ENCODE results near the gene AP3M1. TPM values are rescaled to one million over a fixed set of nuclear protein-coding genes. Genes with fewer than 3 reads are reported as not detected.
A peak's percentile ranks its signal among the peaks of the same experiment; 100 is the strongest.

Gene AP3M1
- total RNA-seq, 2 donors from 2014 or later = 21.1 to 27.8 TPM

DNA sequence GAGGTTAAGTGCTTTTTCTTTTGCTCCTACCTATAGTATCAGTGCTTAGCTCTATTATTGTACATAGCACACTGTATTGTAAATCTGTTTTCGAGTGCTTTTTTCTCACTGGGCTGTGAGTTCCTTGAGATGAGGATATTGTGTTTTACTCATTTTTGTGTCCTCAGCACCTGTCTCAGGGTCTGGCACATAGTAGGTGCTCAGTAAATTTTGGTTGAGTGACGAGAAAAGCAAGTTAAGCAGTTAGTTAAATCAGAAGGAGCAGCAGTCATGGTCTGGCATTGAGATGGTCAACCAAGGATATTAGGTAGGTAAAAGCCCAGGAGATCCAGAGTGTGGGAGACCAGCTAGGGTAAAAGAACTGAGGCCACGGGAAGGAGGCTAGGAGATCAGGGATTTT lies 51.2 kb downstream of the AP3M1 start:
- peaks cover 18% of the 10 kb centered on the region for H3K36me3 Mint-ChIP-seq (ENCODE audit: low read depth)

DNA sequence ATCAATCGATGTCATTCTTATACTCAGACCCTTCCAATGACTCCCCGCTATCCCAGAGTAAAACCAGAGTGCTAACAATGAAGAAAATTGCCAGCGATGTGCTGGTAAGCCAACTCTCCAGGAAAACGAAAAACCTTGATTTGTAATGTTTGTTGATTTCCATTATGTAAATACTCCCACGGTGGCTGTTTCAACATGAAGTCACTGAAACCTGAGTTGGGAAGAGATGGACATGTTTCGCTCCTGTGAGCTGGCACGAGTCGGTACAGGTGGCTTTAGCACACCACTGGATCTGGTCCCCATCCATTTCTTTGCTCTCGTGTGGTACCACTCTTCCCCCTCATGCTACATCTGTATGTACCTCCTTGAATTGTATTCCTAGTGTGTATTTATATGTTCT lies 52.9 kb downstream of the AP3M1 start:
- ATAC-seq = no peak
- Mint-ChIP-seq H3K27me3 (no peaks in the 10 kb centered on the region), H3K36me3 (ENCODE audit: low read depth) (peaks cover 20% of the 10 kb centered on the region), H3K4me1 (peaks cover 19% of the 10 kb centered on the region), H3K4me3 (no peak overlapping the region), H3K27ac (peak overlapping the region; percentile 67)
- DNase-seq = no peak
- H3K9me3 ChIP-seq (ENCODE audit: control insufficient read depth, low read length, poor library complexity, severe bottlenecking) = no peaks in the 10 kb centered on the region

More for the DNA sequence above, 51.2 kb downstream of the AP3M1 start:
- Mint-ChIP-seq H3K4me1 (peaks cover 16% of the 10 kb centered on the region), H3K27me3 (no peaks in the 10 kb centered on the region), H3K27ac (peak overlapping the region; percentile 67), H3K4me3 (no peak overlapping the region)
- H3K9me3 ChIP-seq (ENCODE audit: control insufficient read depth, low read length, poor library complexity, severe bottlenecking) = no peaks in the 10 kb centered on the region
- no peak for ATAC-seq
- DNase-seq = no peak

DNA sequence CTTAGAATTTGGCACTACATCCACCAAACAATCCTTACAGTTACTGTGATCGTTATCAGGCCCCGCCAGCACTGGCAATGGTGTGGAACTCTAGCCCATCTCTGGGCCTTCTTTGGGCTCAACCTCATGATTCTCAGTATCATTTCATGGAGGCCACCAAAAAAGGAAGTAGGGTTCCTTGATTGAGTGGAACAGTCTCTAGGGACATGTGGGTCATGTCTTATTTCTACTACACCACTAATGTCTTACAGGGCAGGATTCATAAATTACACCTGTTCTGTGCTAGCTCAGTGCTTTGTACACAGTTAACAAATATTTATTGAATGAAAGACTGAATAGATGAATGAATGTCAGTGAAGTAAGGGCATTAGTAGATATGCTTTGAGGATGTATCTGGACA lies 53.9 kb downstream of the AP3M1 start:
- Mint-ChIP-seq H3K4me3 (no peak overlapping the region), H3K36me3 (ENCODE audit: low read depth) (peaks cover 20% of the 10 kb centered on the region), H3K4me1 (peaks cover 19% of the 10 kb centered on the region), H3K27ac (no peak overlapping the region), H3K27me3 (no peaks in the 10 kb centered on the region)
- ATAC-seq (no peak), DNase-seq (no peak)
- no peaks in the 10 kb centered on the region for H3K9me3 ChIP-seq (ENCODE audit: control insufficient read depth, low read length, poor library complexity, severe bottlenecking)

DNA sequence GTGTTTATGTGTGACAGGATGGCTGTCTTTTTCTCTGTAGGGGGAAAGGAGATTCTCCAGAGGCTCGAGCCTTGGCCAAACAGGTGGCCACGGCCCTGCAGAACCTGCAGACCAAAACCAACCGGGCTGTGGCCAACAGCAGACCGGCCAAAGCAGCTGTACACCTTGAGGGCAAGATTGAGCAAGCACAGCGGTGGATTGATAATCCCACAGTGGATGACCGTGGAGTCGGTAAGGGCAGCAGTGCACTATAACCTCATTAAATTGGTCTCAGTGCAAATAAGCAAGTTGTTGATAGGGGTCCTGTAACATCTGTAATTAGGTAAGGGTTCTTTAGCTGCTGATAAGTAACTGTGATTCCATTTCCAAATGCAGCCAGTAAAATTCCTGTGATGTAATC lies 56.4 kb downstream of the AP3M1 start:
- DNase-seq (no peak), ATAC-seq (no peak)
- Mint-ChIP-seq H3K4me1 (peaks cover 14% of the 10 kb centered on the region), H3K4me3 (no peak overlapping the region), H3K27me3 (no peaks in the 10 kb centered on the region), H3K27ac (no peak overlapping the region), H3K36me3 (ENCODE audit: low read depth) (peaks cover 16% of the 10 kb centered on the region)
- no peaks in the 10 kb centered on the region for H3K9me3 ChIP-seq (ENCODE audit: control insufficient read depth, low read length, poor library complexity, severe bottlenecking)

DNA sequence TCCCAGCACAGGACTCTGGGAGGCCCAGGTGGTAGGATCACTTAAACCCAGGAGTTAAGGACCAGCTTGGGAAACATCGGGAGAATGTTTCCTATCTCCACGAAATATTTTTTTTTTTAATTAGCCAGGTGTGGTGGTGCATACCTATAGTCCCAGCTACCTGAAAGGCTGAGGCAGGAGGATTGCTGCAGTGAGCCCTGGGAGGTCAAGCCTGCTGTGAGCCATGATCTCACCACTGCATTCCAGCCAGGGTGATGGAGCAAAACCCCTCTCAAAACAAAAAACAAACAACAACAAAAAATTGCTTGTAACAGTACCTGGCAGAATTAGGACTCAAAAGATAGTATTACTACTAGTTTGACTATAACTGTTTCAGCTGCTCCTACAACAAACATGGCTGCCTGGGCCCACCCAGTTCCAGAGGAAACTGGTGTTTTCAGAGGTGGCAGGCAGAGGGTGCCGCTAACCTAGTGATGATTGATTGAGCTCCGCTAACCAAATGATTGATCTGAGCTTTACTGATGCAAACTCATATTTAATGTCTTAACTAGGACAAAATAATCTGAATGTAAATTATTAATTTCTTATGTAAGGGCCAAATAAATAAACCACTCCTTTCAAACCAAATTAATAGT lies 57.0 kb downstream of the AP3M1 start:
- Mint-ChIP-seq H3K36me3 (ENCODE audit: low read depth) (peaks cover 11% of the 10 kb centered on the region), H3K27me3 (no peaks in the 10 kb centered on the region), H3K4me1 (peaks cover 10% of the 10 kb centered on the region), H3K27ac (no peak overlapping the region), H3K4me3 (no peak overlapping the region)
- no peak for ATAC-seq
- H3K9me3 ChIP-seq (ENCODE audit: control insufficient read depth, low read length, poor library complexity, severe bottlenecking) = no peaks in the 10 kb centered on the region
- no peak for DNase-seq

DNA sequence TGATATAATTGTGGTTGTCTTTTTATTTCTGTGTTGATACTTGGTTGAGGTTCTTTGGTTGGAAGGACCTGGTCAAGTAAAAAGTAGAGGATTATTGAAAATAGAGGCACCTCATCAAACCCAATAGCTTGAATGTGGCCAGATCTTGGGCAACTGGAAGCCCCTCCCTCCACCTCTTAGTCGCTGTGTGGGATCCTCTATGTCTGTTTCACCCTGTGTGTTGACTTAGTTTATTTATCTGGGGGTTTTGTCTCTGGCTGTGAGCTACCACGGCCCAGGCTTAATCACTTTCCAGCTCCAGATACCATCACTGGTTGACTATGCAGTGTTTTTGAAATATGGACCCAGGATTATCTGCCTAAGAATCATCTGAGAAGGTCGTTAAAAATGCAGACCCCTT lies 58.3 kb downstream of the AP3M1 start:
- Mint-ChIP-seq H3K36me3 (ENCODE audit: low read depth) (peaks cover 9% of the 10 kb centered on the region), H3K27ac (no peak overlapping the region), H3K4me1 (peaks cover 8% of the 10 kb centered on the region), H3K4me3 (no peak overlapping the region), H3K27me3 (no peaks in the 10 kb centered on the region)
- no peaks in the 10 kb centered on the region for H3K9me3 ChIP-seq (ENCODE audit: control insufficient read depth, low read length, poor library complexity, severe bottlenecking)
- DNase-seq (no peak), ATAC-seq (no peak)

DNA sequence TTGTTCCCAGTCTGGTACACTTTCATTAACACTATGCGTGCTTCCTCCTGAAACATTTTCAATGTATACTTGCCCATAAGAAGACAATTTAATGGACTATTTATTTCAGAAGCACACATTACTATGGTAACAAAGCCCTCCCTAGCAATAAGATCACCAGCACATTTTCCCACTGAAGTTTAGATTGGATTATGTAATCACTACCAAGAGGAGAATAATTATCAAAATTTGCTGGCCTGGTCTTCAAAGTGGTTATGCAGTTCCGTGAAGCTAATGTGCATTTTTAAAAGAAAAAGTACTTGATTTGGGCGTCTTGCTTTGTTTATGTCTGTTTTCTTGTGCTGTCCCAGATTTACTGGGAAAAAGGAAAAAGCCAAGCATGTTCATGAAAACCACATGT lies 61.9 kb downstream of the AP3M1 start:
- DNase-seq = no peak
- peaks cover 7% of the 10 kb centered on the region for H3K36me3 Mint-ChIP-seq (ENCODE audit: low read depth)
- no peaks in the 10 kb centered on the region for H3K27me3 Mint-ChIP-seq
- no peak for ATAC-seq
- no peak overlapping the region for H3K27ac Mint-ChIP-seq
- H3K9me3 ChIP-seq (ENCODE audit: control insufficient read depth, low read length, poor library complexity, severe bottlenecking) = no peaks in the 10 kb centered on the region
- H3K4me1 Mint-ChIP-seq = peaks cover 6% of the 10 kb centered on the region
- H3K4me3 Mint-ChIP-seq = no peak overlapping the region

DNA sequence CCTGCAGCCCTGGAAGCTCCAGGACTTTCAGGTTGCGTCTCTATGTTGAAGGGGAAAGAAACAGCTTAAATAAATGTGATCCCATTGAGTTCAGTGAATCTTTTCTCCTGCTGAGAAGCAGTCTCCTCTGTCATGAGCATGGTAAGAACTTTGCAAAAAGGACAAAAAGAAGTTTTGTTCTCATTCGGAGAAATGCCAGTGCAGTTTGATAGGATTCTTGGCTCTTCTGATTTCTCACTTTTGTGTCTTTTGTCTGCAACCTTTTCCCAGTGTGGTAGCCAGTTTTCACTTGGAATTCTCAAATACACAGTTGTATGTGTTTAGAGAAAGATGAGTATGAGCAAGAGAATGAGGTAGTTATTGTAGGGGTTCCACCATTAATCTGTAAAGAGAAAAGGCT lies 64.3 kb downstream of the AP3M1 start:
- H3K9me3 ChIP-seq (ENCODE audit: control insufficient read depth, low read length, poor library complexity, severe bottlenecking) = no peaks in the 10 kb centered on the region
- ATAC-seq = no peak
- H3K27ac Mint-ChIP-seq = peak overlapping the region; percentile 82
- no peak for DNase-seq
- no peaks in the 10 kb centered on the region for H3K27me3 Mint-ChIP-seq
- peaks cover 7% of the 10 kb centered on the region for H3K4me1 Mint-ChIP-seq
- H3K36me3 Mint-ChIP-seq (ENCODE audit: low read depth) = peaks cover 7% of the 10 kb centered on the region
- no peak overlapping the region for H3K4me3 Mint-ChIP-seq

DNA sequence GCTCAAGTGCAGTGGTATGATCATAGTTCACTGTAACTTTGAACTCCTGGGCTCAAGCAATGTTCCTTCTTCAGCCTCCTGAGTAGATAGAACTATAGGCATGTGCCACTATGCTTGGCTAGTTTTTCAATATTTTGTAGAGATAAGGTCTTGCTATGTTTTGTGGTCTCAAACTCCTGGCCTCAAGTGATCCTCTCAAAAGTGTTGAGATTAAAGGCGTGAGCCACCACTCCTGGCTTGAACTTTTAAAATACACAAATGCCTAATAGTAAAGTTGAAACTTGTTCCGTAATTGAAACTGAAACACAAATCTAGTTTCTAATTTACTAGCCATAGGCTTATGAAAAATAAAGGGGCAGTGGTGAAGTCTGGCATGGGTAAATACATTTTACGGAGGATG lies 65.7 kb downstream of the AP3M1 start:
- peaks cover 12% of the 10 kb centered on the region for H3K4me1 Mint-ChIP-seq
- peaks cover 4% of the 10 kb centered on the region for H3K36me3 Mint-ChIP-seq (ENCODE audit: low read depth)
- H3K9me3 ChIP-seq (ENCODE audit: control insufficient read depth, low read length, poor library complexity, severe bottlenecking) = no peaks in the 10 kb centered on the region
- no peaks in the 10 kb centered on the region for H3K27me3 Mint-ChIP-seq
- peak overlapping the region; percentile 82 for H3K27ac Mint-ChIP-seq
- DNase-seq = no peak
- ATAC-seq = no peak
- H3K4me3 Mint-ChIP-seq = no peak overlapping the region

DNA sequence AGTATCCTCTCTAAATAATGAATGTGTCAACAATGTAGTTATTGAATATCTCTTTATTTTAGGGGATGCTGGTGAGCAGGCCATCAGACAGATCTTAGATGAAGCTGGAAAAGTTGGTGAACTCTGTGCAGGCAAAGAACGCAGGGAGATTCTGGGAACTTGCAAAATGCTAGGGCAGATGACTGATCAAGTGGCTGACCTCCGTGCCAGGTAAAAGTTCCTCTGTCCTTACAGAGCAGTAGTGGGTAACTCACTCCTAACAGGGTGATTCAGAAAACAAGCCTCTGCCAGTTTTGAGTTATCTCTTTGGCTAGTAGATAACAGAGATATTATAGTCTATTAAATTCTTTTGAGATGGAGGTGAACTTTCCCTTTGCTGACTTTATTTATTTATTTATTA lies 67.3 kb downstream of the AP3M1 start:
- ATAC-seq (no peak), DNase-seq (no peak)
- no peaks in the 10 kb centered on the region for H3K9me3 ChIP-seq (ENCODE audit: control insufficient read depth, low read length, poor library complexity, severe bottlenecking)
- H3K36me3 Mint-ChIP-seq (ENCODE audit: low read depth) = peaks cover 3% of the 10 kb centered on the region
- no peaks in the 10 kb centered on the region for H3K27me3 Mint-ChIP-seq
- H3K4me1 Mint-ChIP-seq = peaks cover 20% of the 10 kb centered on the region
- H3K27ac Mint-ChIP-seq = no peak overlapping the region
- no peak overlapping the region for H3K4me3 Mint-ChIP-seq

DNA sequence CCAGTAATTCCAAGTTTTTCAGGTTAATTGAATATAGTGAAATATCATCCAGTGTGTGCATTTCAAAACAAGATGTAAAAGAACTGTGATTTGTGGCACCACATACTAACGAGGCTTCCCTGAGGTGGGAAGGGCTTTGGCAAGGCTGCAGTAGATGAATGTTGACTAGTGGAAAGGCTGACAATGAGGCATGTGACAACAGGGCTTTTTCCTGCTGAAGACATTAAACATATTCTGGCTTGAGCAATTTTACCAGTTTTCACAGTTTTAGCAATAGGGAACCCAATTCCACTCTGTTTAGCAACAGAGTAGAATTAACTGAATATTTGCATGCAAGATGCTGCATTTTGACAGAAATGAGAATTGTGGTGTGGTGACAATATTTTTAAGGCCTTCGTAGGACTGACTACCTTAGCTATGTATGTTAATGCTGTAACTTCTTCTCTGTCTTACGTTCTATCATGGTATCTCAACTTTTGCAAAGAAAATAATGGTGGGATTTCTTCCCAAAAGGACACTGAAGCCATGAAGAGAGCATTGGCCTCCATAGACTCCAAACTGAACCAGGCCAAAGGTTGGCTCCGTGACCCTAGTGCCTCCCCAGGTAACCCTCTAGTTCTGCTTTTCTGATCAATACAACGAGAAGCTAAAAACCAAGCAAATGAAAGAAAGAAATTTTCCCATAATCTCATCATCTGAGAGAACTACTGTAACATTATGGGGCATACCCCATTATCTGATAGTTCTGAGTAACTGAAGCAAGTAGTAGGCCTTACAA lies 68.5 kb downstream of the AP3M1 start:
- H3K27me3 Mint-ChIP-seq = no peaks in the 10 kb centered on the region
- peaks cover 3% of the 10 kb centered on the region for H3K36me3 Mint-ChIP-seq (ENCODE audit: low read depth)
- H3K9me3 ChIP-seq (ENCODE audit: control insufficient read depth, low read length, poor library complexity, severe bottlenecking) = no peaks in the 10 kb centered on the region
- DNase-seq (no peak), ATAC-seq (no peak)
- H3K4me1 Mint-ChIP-seq = peaks cover 27% of the 10 kb centered on the region
- H3K4me3 Mint-ChIP-seq = no peak overlapping the region
- no peak overlapping the region for H3K27ac Mint-ChIP-seq

DNA sequence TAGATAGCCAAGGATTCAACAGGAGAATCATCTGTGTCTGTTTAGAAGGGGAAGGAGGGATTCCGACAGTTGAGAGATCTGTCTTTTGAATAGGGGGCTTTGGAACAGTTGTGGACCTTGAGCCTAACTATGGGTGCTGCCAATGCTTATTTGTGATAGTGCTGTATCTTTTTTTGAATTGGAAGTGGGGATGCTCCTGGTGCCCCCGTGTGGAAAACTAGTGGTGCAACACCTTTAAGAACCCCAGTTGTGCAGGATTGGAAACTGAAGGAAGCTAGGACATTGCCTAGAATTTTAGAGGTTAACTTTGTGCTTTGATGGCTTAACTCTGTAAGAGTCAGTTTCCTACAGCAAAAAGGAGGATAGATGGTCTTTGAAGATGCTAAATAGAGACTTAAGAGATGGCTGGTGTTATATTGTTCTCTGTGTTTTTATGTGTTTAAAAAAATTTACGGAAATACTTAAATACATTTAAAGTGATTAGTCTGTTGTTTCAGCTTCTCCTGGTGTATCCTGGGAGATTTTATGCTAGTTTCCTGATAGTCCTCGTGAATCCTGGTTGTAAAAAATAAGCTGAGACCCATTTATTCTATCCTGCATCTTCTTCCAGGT lies 69.3 kb downstream of the AP3M1 start:
- DNase-seq (peak in 1 of 3 donors; percentile 16), ATAC-seq (peak; percentile 83)
- peaks cover 25% of the 10 kb centered on the region for H3K4me1 Mint-ChIP-seq
- no peak overlapping the region for H3K4me3 Mint-ChIP-seq
- H3K36me3 Mint-ChIP-seq (ENCODE audit: low read depth) = no peaks in the 10 kb centered on the region
- H3K27me3 Mint-ChIP-seq = no peaks in the 10 kb centered on the region
- no peaks in the 10 kb centered on the region for H3K9me3 ChIP-seq (ENCODE audit: control insufficient read depth, low read length, poor library complexity, severe bottlenecking)
- no peak overlapping the region for H3K27ac Mint-ChIP-seq

DNA sequence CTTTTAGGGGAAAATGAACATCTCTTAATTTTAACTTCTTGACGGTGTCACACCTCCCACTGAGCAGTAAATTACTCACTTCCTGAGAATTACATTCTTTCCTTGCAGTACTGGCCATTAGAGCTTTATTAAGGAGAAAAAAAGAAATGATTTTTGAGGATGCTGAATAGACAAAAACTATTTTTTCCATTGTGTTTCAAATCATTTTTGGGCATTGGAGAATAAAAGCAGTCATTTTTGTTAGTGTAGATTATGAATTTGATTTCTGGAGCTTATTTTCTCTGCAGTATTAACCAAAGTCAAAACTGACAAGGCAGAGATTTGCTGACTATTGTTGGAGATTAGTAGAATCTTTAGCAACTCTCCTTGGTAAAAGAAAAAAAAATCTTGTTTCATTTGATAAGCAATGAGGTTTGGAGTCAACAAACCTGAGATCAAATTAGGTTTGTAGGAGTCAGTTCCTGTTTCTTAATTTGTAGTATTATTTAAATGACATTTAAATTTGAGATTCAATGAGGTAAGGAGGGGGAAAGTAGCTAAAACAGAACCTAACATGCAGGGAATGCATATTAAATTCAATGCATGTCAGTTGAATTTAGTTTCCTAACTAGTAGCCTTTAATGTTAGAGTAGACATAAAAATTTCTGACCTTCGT lies 70.6 kb downstream of the AP3M1 start:
- H3K4me1 Mint-ChIP-seq = peaks cover 27% of the 10 kb centered on the region
- no peaks in the 10 kb centered on the region for H3K27me3 Mint-ChIP-seq
- ATAC-seq (no peak), DNase-seq (no peak)
- no peaks in the 10 kb centered on the region for H3K9me3 ChIP-seq (ENCODE audit: control insufficient read depth, low read length, poor library complexity, severe bottlenecking)
- H3K4me3 Mint-ChIP-seq = no peak overlapping the region
- H3K27ac Mint-ChIP-seq = no peak overlapping the region
- H3K36me3 Mint-ChIP-seq (ENCODE audit: low read depth) = peaks cover 4% of the 10 kb centered on the region
